Measurements from ENCODE around the gene TFRC.

DNA sequence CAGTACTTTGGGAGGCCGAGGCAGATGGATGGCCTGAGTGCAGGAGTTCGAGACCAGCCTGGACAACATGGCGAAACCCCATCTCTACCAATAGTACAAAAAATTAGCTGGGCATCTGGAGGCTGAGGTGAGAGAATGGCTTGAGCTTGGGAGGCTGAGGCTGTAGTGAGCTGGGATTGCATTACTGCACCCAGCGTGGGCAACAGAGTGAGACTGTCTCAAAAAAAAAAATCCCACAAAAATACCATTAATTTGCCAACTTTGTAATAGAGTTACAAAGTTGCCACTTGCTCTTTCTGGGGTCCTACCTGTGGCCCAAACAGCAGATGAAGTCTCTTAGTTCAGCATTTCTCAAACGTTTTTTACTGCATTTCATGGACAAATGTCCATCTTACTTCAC, 6.0 kb upstream of the TFRC start:
- TF ChIP-seq EZH2 (IDR thresholded peaks at IDR 0.05) (no peak), POLR2AphosphoS5 (IDR thresholded peaks at IDR 0.05; ENCODE audit: borderline replicate concordance, low read depth, low read length) (no peak)
